OCI-LY3 (cell line): ENCODE results near the gene CNDP2.

Experiments
- CTCF ChIP-seq: fragments of 200-600, 300-600 bp; sonication (generic); IDR thresholded peaks from 2 replicates; pipeline ENCODE4 v1.5.1; 2014; ENCODE audit warnings: antibody characterized with exemption, low read length, low read depth
- EZH2phosphoT487 ChIP-seq: fragments of 200-600 bp; shearing (Covaris generic); IDR thresholded peaks from 2 replicates; pipeline ENCODE4 v1.6.1; 2018; ENCODE audit warnings: antibody characterized with exemption, mixed run types, low read depth

- TF ChIP-seq EZH2phosphoT487, result no peak
- no peak for TF ChIP-seq CTCF
Measured at GRCh38 chr18:74571895-74572680, 75.9 kb downstream of the CNDP2 start.
